GM12878 (cell line): ENCODE data around the gene TARDBP. TPM values are rescaled to one million over a fixed set of nuclear protein-coding genes. Genes with fewer than 3 reads are reported as not detected.

Experiments used
- ATAC-seq: fragments of 200-7000 bp; cut with Tn5 transposase; 3 replicates; pipeline ENCODE4 v1.9.1; 2020; ENCODE audit warnings: mild to moderate bottlenecking, moderate library complexity
- BruUV-seq: library from RNA; stranded (reverse); fragments of 400-500 nt; replicated peaks from 2 replicates; lab custom pipeline; 2021; lab: Mats Ljungman, UMichigan
- CTCF ChIA-PET: fragments of 300-600 bp; sonication (Branson Sonifier 250); formaldehyde crosslinking; extraction: SDS; loops from one replicate; lab custom pipeline; 2021; ENCODE audit warnings: inconsistent platforms; lab: Yijun Ruan, JAX
- POLR2A ChIA-PET: fragments of 350-600 bp; formaldehyde crosslinking; extraction: SDS; loops from one replicate; lab custom pipeline; 2021; ENCODE audit warnings: inconsistent platforms; lab: Charles Lee
- RAD21 ChIA-PET: fragments of 300-600 bp; sonication (Branson Sonifier 250); formaldehyde crosslinking; loops from one replicate; lab custom pipeline; 2023; ENCODE audit warnings: antibody characterized with exemption; ENCODE audit not compliant: unreplicated experiment; lab: Charles Lee
- SMC1A ChIA-PET: fragments of 300-600 bp; sonication (Branson Sonifier 250); formaldehyde crosslinking; loops from one replicate; lab custom pipeline; 2023; ENCODE audit not compliant: unreplicated experiment, uncharacterized antibody; lab: Charles Lee
- DNase-seq: peaks from one replicate; pipeline ENCODE4 v3.0.0-alpha.2; 2011; ENCODE audit warnings: low read depth, low spot score
- FAIRE-seq: peaks from 3 replicates; lab custom pipeline; 2011; peaks lifted over from hg19 to GRCh38; lab: Jason Lieb, UNC
- H2AFZ ChIP-seq: 2 replicates; pipeline ENCODE4 v1.6.0; 2011; ENCODE audit warnings: low read depth, low read length, control low read depth; ENCODE audit not compliant: control insufficient read depth
- H3K27ac ChIP-seq: 2 replicates; pipeline ENCODE4 v1.5.1; 2011; ENCODE audit warnings: control low read depth; ENCODE audit not compliant: control insufficient read depth, insufficient read depth
- H3K27me3 ChIP-seq, 2 experiments: replicated peaks in 1 of 2; 2 replicates each; pipeline versions ENCODE4 v1.6.0 to v1.6.1; 2011; ENCODE audit warnings: low read length in 1 of 2; ENCODE audit not compliant: control insufficient read depth in 2 of 2, insufficient read depth in 2 of 2
- H3K36me3 ChIP-seq, 2 experiments: 2 replicates each; pipeline ENCODE4 v1.5.1; 2011; ENCODE audit warnings: low read length in 1 of 2; ENCODE audit not compliant: control insufficient read depth in 2 of 2, insufficient read depth in 2 of 2
- H3K4me1 ChIP-seq: 2 replicates; pipeline ENCODE4 v1.6.1; 2011; ENCODE audit warnings: mild to moderate bottlenecking, low read length, moderate library complexity, mixed read lengths; ENCODE audit not compliant: control insufficient read depth, insufficient read depth
- H3K4me2 ChIP-seq: 2 replicates; pipeline ENCODE4 v1.6.0; 2011; ENCODE audit warnings: control low read depth; ENCODE audit not compliant: control insufficient read depth, insufficient read depth
- H3K4me3 ChIP-seq: fragments of 200-600 bp; sonication (generic); 2 replicates; pipeline ENCODE4 v1.5.1; 2016
- H3K79me2 ChIP-seq: 2 replicates; pipeline ENCODE4 v1.6.0; 2011; ENCODE audit warnings: low read length; ENCODE audit not compliant: control insufficient read depth, insufficient read depth
- H3K9ac ChIP-seq: 2 replicates; pipeline ENCODE4 v1.8.0; 2011; ENCODE audit warnings: low read length, control low read depth, mixed read lengths; ENCODE audit not compliant: control insufficient read depth, insufficient read depth
- H3K9me3 ChIP-seq: replicated peaks from 3 replicates; pipeline ENCODE4 v1.5.1; 2011; ENCODE audit warnings: mild to moderate bottlenecking, low read length; ENCODE audit not compliant: control insufficient read depth, insufficient read depth
- H4K20me1 ChIP-seq: 2 replicates; pipeline ENCODE4 v1.6.0; 2011; ENCODE audit not compliant: control insufficient read depth, insufficient read depth
- EGR1 ChIP-seq, 2 experiments: IDR thresholded peaks; 1 replicate in 1 of 2; 2 replicates in 1 of 2; pipeline ENCODE4 v1.6.1; 2011 to 2012; ENCODE audit warnings: low read depth in 2 of 2, low read length in 2 of 2, borderline replicate concordance in 1 of 2, mild to moderate bottlenecking in 1 of 2, moderate library complexity in 1 of 2
- GATAD2B ChIP-seq: fragments of 450-650 bp; conservative IDR thresholded peaks from 2 replicates; pipeline ENCODE4 v1.6.1; 2017; ENCODE audit warnings: low read depth, mild to moderate bottlenecking, moderate library complexity
- LARP7 ChIP-seq: fragments of 450-650 bp; IDR thresholded peaks from 2 replicates; pipeline ENCODE4 v1.6.1; 2017; ENCODE audit warnings: mild to moderate bottlenecking
- MEF2A ChIP-seq: IDR thresholded peaks from 2 replicates; pipeline ENCODE4 v1.6.1; 2011; ENCODE audit warnings: low read depth, mild to moderate bottlenecking, low read length, moderate library complexity; ENCODE audit not compliant: insufficient read depth
- NFXL1 ChIP-seq: fragments of 450-650 bp; IDR thresholded peaks from 2 replicates; pipeline ENCODE4 v1.6.1; 2017; ENCODE audit warnings: antibody characterized with exemption, mild to moderate bottlenecking, borderline replicate concordance
- PAX5 ChIP-seq: IDR thresholded peaks from 2 replicates; pipeline ENCODE4 v1.6.1; 2011; ENCODE audit warnings: low read depth, low read length, borderline replicate concordance
- RAD21 ChIP-seq: IDR thresholded peaks from 2 replicates; pipeline ENCODE4 v1.6.1; 2011; ENCODE audit warnings: mild to moderate bottlenecking, low read depth, low read length, moderate library complexity; ENCODE audit not compliant: insufficient read depth
- SMARCA5 ChIP-seq: fragments of 450-650 bp; IDR thresholded peaks from 2 replicates; pipeline ENCODE4 v1.6.1; 2017; ENCODE audit warnings: mild to moderate bottlenecking
- SREBF1 ChIP-seq: IDR thresholded peaks from 2 replicates; pipeline ENCODE4 v1.6.1; 2012; ENCODE audit warnings: mild to moderate bottlenecking, low read length
- SREBF2 ChIP-seq: IDR thresholded peaks from 2 replicates; pipeline ENCODE4 v1.6.1; 2012; ENCODE audit warnings: mild to moderate bottlenecking, low read length
- TBL1XR1 ChIP-seq: IDR thresholded peaks from 2 replicates; pipeline ENCODE4 v1.6.1; 2012; ENCODE audit warnings: low read depth, low read length, improper control_type of control experiment
- TCF12 ChIP-seq: IDR thresholded peaks from 2 replicates; pipeline ENCODE4 v1.6.1; 2011; ENCODE audit warnings: low read depth, mild to moderate bottlenecking, low read length
- WRNIP1 ChIP-seq: IDR thresholded peaks from 2 replicates; pipeline ENCODE4 v1.6.1; 2011; ENCODE audit warnings: low read depth, low read length, improper control_type of control experiment, borderline replicate concordance
- YBX1 ChIP-seq: fragments of 450-650 bp; IDR thresholded peaks from 2 replicates; pipeline ENCODE4 v1.6.1; 2016; ENCODE audit warnings: antibody characterized with exemption
- ZNF207 ChIP-seq: fragments of 450-650 bp; IDR thresholded peaks from 2 replicates; pipeline ENCODE4 v1.6.1; 2014; ENCODE audit warnings: antibody characterized with exemption, mild to moderate bottlenecking, borderline replicate concordance
- WGBS: methylation state at CpG from one replicate; pipeline ENCODE4 v1.1.6; 2016; ENCODE audit warnings: low lambda C conversion rate; ENCODE audit not compliant: insufficient replicate concordance, insufficient coverage; ENCODE audit errors: missing lambda C conversion rate; 5-methylcytosine and 5-hydroxymethylcytosine counted together
- in situ Hi-C: fragments of 300-500 bp; cut with MboI; formaldehyde crosslinking; loops from 9 replicates; pipeline ENCODE4 v1.14.3; 2018; ENCODE audit warnings: mixed read lengths
- intact Hi-C: fragments of 100-400 bp; cut with micrococcal nuclease; formaldehyde crosslinking; loops from one replicate; pipeline ENCODE4 v1.14.2; 2022; ENCODE audit not compliant: unreplicated experiment
- polyA plus RNA-seq, 11 experiments: library from polyadenylated mRNA; depleted of rRNA in 4 of 11; unstranded in 6 of 11; stranded (reverse) in 5 of 11; fragments of >200 nt; fragmentation: Nextera tagmentation in 4 of 11; fragmentation: Illumina TruSeq in 1 of 11; extraction: Ambion mirVana in 4 of 11; extraction: Trizol in 1 of 11; gene quantifications; 1 replicate in 1 of 11; 2 replicates in 10 of 11; pipeline versions ENCODE4 v1.2.1 to v1.2.3, GENCODE V29; 2011 to 2016; ENCODE audit warnings: inconsistent platforms in 2 of 11, missing spikeins in 2 of 11, low read depth in 1 of 11
- total RNA-seq, 4 experiments: library from RNA; depleted of rRNA in 3 of 4; stranded (reverse); fragments of >200 nt in 3 of 4; fragmentation: Illumina TruSeq in 1 of 4; extraction: Trizol in 1 of 4; gene quantifications; 2 replicates each; pipeline versions ENCODE4 v1.2.1 to v1.2.3, GENCODE V29; 2013 to 2021
- TF ChIP-seq, protein P1 (sequence below): IDR thresholded peaks from 2 replicates; pipeline ENCODE4 v1.6.1; 2011; ENCODE audit warnings: low read depth, low read length, improper control_type of control experiment, borderline replicate concordance
- TF ChIP-seq, protein P2 (sequence below): IDR thresholded peaks from 2 replicates; pipeline ENCODE4 v1.6.1; 2012; ENCODE audit warnings: low read depth, low read length, improper control_type of control experiment
- TF ChIP-seq, protein P3 (sequence below): fragments of 450-650 bp; IDR thresholded peaks from 2 replicates; pipeline ENCODE4 v1.6.1; 2016; ENCODE audit warnings: mild to moderate bottlenecking
- TF ChIP-seq, protein P4 (sequence below): fragments of 450-650 bp; IDR thresholded peaks from 2 replicates; pipeline ENCODE4 v1.6.1; 2017; ENCODE audit warnings: antibody characterized with exemption, mild to moderate bottlenecking, moderate library complexity

TARDBP gene
- total and polyA plus RNA-seq, 10 of the 15 experiments (the other 5 are each of a cell fraction or from before 2014, with no cell fraction given) = 55.6 to 318 (median 192) TPM

DNA sequence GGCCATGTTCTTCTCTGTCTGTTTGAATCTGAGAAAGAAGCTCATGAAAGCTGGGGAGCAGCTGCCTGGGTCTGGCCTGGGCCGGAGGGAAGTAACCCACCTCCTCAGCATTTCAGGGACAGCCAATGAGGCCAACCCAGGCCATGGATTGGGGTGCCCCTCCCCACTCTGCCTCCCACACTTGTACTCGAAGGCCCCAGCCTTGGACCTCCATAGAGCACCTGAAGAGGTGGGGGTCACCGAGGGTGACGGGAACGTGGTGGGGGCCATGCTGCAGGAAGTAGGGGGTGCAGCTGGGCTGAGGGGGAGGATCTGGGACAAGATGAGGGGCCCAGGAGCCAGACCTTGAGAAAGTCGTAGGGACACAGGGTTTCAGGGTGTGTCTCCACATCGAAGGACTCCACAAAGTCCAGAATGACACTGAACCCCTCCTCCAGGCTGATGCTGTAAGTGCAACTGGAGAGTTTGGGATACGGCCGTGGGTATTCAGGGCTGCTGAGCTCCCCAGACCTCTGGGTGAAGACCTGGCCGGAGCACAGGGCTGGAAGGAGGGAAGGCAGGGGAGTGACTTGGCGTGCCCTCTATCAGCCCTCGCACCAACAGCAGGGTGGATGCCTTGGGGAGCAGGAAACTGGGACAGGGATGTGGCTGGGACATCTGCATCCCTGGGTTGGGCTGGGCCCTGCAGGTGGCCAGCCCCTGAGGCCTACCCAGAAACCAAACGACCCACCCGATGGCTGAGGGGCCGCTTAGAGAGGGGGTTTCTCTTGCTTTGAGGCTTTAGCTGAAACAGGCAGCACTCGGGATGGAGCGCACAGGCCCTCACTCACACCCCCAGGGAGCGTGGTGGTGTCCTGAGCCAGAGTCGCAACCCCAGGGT, 30.8 kb downstream of the TARDBP start:
- Histone ChIP-seq H3K79me2 (no peaks in the 10 kb centered on the region), H4K20me1 (no peaks in the 10 kb centered on the region), H3K36me3 (no peaks in the 10 kb centered on the region), H3K27me3 (no peaks in the 10 kb centered on the region), H3K9ac (no peak overlapping the region), H3K27ac (no peak overlapping the region), H3K4me1 (no peaks in the 10 kb centered on the region), H3K9me3 (no peaks in the 10 kb centered on the region), H2AFZ (no peak overlapping the region), H3K4me3 (no peak overlapping the region), H3K4me2 (no peak overlapping the region)
- in situ Hi-C loops (no loop called here), intact Hi-C loops (no loop called here)
- RAD21 ChIA-PET = no interaction called here
- no peak for FAIRE-seq
- no peak for DNase-seq
- SMC1A ChIA-PET = no interaction called here
- ATAC-seq = no peak; the same call in 2 of the 3 replicates
- no TSS peak for BruUV-seq
- 43% methylated on average over 18 of the region's 19 CpGs for WGBS
- POLR2A ChIA-PET = no interaction called here
- CTCF ChIA-PET = interaction anchor here (1.2 kb wide), 1 partner anchor 600 kb away, joined by 3 read pairs; no protein-coding TSS in a partner anchor
- TF ChIP-seq YBX1 (no peak), TBL1XR1 (no peak), ZNF207 (no peak), MEF2A (no peak), LARP7 (no peak), SREBF1 (no peak), PAX5 (no peak), SREBF2 (no peak), SMARCA5 (no peak), RAD21 (no peak), NFXL1 (no peak), TCF12 (no peak), EGR1 (IDR thresholded peaks at IDR 0.05; ENCODE audit: borderline replicate concordance in 1 of 2, low read depth in 2 of 2, low read length in 2 of 2) (no peak), WRNIP1 (no peak), GATAD2B (no peak)
- TF ChIP-seq, protein P1, sequence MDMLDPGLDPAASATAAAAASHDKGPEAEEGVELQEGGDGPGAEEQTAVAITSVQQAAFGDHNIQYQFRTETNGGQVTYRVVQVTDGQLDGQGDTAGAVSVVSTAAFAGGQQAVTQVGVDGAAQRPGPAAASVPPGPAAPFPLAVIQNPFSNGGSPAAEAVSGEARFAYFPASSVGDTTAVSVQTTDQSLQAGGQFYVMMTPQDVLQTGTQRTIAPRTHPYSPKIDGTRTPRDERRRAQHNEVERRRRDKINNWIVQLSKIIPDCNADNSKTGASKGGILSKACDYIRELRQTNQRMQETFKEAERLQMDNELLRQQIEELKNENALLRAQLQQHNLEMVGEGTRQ = no peak
- TF ChIP-seq, protein P2, sequence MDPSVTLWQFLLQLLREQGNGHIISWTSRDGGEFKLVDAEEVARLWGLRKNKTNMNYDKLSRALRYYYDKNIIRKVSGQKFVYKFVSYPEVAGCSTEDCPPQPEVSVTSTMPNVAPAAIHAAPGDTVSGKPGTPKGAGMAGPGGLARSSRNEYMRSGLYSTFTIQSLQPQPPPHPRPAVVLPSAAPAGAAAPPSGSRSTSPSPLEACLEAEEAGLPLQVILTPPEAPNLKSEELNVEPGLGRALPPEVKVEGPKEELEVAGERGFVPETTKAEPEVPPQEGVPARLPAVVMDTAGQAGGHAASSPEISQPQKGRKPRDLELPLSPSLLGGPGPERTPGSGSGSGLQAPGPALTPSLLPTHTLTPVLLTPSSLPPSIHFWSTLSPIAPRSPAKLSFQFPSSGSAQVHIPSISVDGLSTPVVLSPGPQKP = no peak
- TF ChIP-seq, protein P3, sequence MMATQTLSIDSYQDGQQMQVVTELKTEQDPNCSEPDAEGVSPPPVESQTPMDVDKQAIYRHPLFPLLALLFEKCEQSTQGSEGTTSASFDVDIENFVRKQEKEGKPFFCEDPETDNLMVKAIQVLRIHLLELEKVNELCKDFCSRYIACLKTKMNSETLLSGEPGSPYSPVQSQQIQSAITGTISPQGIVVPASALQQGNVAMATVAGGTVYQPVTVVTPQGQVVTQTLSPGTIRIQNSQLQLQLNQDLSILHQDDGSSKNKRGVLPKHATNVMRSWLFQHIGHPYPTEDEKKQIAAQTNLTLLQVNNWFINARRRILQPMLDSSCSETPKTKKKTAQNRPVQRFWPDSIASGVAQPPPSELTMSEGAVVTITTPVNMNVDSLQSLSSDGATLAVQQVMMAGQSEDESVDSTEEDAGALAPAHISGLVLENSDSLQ = no peak
- TF ChIP-seq, protein P4, sequence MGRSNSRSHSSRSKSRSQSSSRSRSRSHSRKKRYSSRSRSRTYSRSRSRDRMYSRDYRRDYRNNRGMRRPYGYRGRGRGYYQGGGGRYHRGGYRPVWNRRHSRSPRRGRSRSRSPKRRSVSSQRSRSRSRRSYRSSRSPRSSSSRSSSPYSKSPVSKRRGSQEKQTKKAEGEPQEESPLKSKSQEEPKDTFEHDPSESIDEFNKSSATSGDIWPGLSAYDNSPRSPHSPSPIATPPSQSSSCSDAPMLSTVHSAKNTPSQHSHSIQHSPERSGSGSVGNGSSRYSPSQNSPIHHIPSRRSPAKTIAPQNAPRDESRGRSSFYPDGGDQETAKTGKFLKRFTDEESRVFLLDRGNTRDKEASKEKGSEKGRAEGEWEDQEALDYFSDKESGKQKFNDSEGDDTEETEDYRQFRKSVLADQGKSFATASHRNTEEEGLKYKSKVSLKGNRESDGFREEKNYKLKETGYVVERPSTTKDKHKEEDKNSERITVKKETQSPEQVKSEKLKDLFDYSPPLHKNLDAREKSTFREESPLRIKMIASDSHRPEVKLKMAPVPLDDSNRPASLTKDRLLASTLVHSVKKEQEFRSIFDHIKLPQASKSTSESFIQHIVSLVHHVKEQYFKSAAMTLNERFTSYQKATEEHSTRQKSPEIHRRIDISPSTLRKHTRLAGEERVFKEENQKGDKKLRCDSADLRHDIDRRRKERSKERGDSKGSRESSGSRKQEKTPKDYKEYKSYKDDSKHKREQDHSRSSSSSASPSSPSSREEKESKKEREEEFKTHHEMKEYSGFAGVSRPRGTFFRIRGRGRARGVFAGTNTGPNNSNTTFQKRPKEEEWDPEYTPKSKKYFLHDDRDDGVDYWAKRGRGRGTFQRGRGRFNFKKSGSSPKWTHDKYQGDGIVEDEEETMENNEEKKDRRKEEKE = no peak
